SK-N-SH (cell line): Measurements from ENCODE around the gene NDUFS6. TPM values are rescaled to one million over a fixed set of nuclear protein-coding genes. Genes with fewer than 3 reads are reported as not detected.

Experiments
- CTCF ChIA-PET: fragments of 300-600, 350-600 bp; formaldehyde crosslinking; extraction: SDS; loops from one replicate; lab custom pipeline; 2021; lab: Yijun Ruan, JAX
- POLR2A ChIA-PET: fragments of 350-600 bp; sonication (Branson Sonifier 250); formaldehyde crosslinking; extraction: SDS; loops from one replicate; lab custom pipeline; 2020; ENCODE audit warnings: antibody characterized with exemption, inconsistent platforms; lab: Yijun Ruan, JAX
- DNase-seq: peaks from one replicate; pipeline ENCODE4 v3.0.0; 2012
- H2AFZ ChIP-seq: fragments of 200-600 bp; sonication (generic); 2 replicates; pipeline ENCODE4 v1.8.1; 2016; ENCODE audit warnings: antibody characterized with exemption, mild to moderate bottlenecking, low read depth
- H3F3A ChIP-seq: fragments of 200-600 bp; sonication (generic); replicated peaks from 2 replicates; pipeline ENCODE3; 2016; ENCODE audit warnings: antibody characterized with exemption, mild to moderate bottlenecking; ENCODE audit not compliant: insufficient read depth
- H3K27ac ChIP-seq, 2 experiments: fragments of 200-500 bp in 1 of 2; fragments of 200-600 bp in 1 of 2; sonication (Bioruptor generic) in 1 of 2; sonication (generic), shearing (Covaris generic) in 1 of 2; 2 replicates each; pipeline versions ENCODE4 v1.5.1 to v1.6.1; 2014 to 2016; ENCODE audit warnings: low read depth in 2 of 2, inconsistent platforms in 1 of 2, low read length in 1 of 2, mild to moderate bottlenecking in 1 of 2, mixed read lengths in 1 of 2
- H3K27me3 ChIP-seq: fragments of 200-600 bp; sonication (generic), shearing (Covaris generic); 2 replicates; pipeline ENCODE4 v1.6.1; 2016; ENCODE audit warnings: mixed run types; ENCODE audit not compliant: insufficient read depth
- H3K36me3 ChIP-seq, 2 experiments: fragments of 200-500 bp in 1 of 2; fragments of 200-600 bp in 1 of 2; sonication (Bioruptor generic) in 1 of 2; sonication (generic) in 1 of 2; replicated peaks in 1 of 2; 2 replicates each; pipeline versions ENCODE3 to v1.5.1; 2014 to 2016; ENCODE audit warnings: low read length in 1 of 2, mild to moderate bottlenecking in 1 of 2; ENCODE audit not compliant: insufficient read depth in 2 of 2, control insufficient read depth in 1 of 2
- H3K4me1 ChIP-seq, 2 experiments: fragments of 200-500 bp in 1 of 2; fragments of 200-600 bp in 1 of 2; sonication (Bioruptor generic) in 1 of 2; sonication (generic), shearing (Covaris generic) in 1 of 2; 2 replicates each; pipeline versions ENCODE4 v1.5.1 to v1.6.1; 2014 to 2016; ENCODE audit warnings: low read depth in 1 of 2, low read length in 1 of 2, mixed run types in 1 of 2; ENCODE audit not compliant: insufficient read depth in 2 of 2, control insufficient read depth in 1 of 2
- H3K4me2 ChIP-seq: fragments of 200-600 bp; sonication (generic), shearing (Covaris generic); 2 replicates; pipeline ENCODE4 v1.6.1; 2017; ENCODE audit warnings: mixed run types
- H3K4me3 ChIP-seq, 2 experiments: fragments of 200-500 bp in 1 of 2; fragments of 200-600 bp in 1 of 2; sonication (Bioruptor generic) in 1 of 2; sonication (generic), shearing (Covaris generic) in 1 of 2; 2 replicates each; pipeline versions ENCODE4 v1.5.1 to v1.8.1; 2014 to 2016; ENCODE audit warnings: low read depth in 2 of 2, inconsistent platforms in 1 of 2, low read length in 1 of 2, mild to moderate bottlenecking in 1 of 2, mixed read lengths in 1 of 2, moderate library complexity in 1 of 2
- H3K79me2 ChIP-seq: fragments of 200-600 bp; sonication (generic); 2 replicates; pipeline ENCODE4 v1.8.1; 2017; ENCODE audit warnings: mild to moderate bottlenecking; ENCODE audit not compliant: insufficient read depth
- H3K9ac ChIP-seq: fragments of 200-600 bp; sonication (generic); 2 replicates; pipeline ENCODE4 v1.6.1; 2017; ENCODE audit warnings: mixed run types
- H3K9me2 ChIP-seq: fragments of 200-600 bp; sonication (generic); 2 replicates; pipeline ENCODE4 v1.6.1; 2017; ENCODE audit warnings: mixed run types
- H3K9me3 ChIP-seq: fragments of 200-600 bp; sonication (generic); 2 replicates; pipeline ENCODE4 v1.6.1; 2017; ENCODE audit warnings: mixed run types, mild to moderate bottlenecking, moderate library complexity
- H4K20me1 ChIP-seq: fragments of 200-600 bp; sonication (generic); 2 replicates; pipeline ENCODE4 v1.6.1; 2017; ENCODE audit warnings: mild to moderate bottlenecking, mixed run types; ENCODE audit not compliant: insufficient read depth
- CHD2 ChIP-seq: fragments of 150-350 bp; IDR thresholded peaks from 2 replicates; pipeline ENCODE4 v1.6.1; 2018; ENCODE audit warnings: low read length; ENCODE audit not compliant: partially characterized antibody
- ELF1 ChIP-seq: IDR thresholded peaks from 2 replicates; pipeline ENCODE4 v1.4.0; 2012
- EP300 ChIP-seq, 2 experiments: IDR thresholded peaks; 2 replicates each; pipeline versions ENCODE4 v1.4.0 to v1.6.1; 2012; ENCODE audit warnings: borderline replicate concordance in 1 of 2, low read depth in 1 of 2, low read length in 1 of 2
- FOXM1 ChIP-seq: IDR thresholded peaks from 2 replicates; pipeline ENCODE4 v1.4.0; 2012; ENCODE audit warnings: low read depth, mild to moderate bottlenecking
- GATA2 ChIP-seq: sonication (generic); formaldehyde crosslinking; IDR thresholded peaks from 2 replicates; pipeline ENCODE4 v1.5.0; 2020; ENCODE audit warnings: mild to moderate bottlenecking, missing genetic modification reagents
- JUND ChIP-seq: IDR thresholded peaks from 2 replicates; pipeline ENCODE4 v1.4.0; 2012
- MEF2A ChIP-seq: IDR thresholded peaks from 2 replicates; pipeline ENCODE4 v1.4.0; 2012; ENCODE audit warnings: low read depth, borderline replicate concordance
- NRF1 ChIP-seq: IDR thresholded peaks from 2 replicates; pipeline ENCODE4 v1.6.1; 2012; ENCODE audit warnings: low read depth, mild to moderate bottlenecking, low read length
- RCOR1 ChIP-seq: fragments of 150-350 bp; IDR thresholded peaks from 2 replicates; pipeline ENCODE4 v1.6.1; 2017; ENCODE audit warnings: antibody characterized with exemption, low read length
- RXRA ChIP-seq: IDR thresholded peaks from 2 replicates; pipeline ENCODE4 v1.4.0; 2012; ENCODE audit warnings: low read depth, mild to moderate bottlenecking, borderline replicate concordance
- SMC3 ChIP-seq: IDR thresholded peaks from 2 replicates; pipeline ENCODE4 v1.6.1; 2012; ENCODE audit warnings: low read depth, low read length, improper control_type of control experiment
- TAF1 ChIP-seq: IDR thresholded peaks from 2 replicates; pipeline ENCODE4 v1.6.1; 2012; ENCODE audit warnings: low read depth, mild to moderate bottlenecking, low read length, moderate library complexity, borderline replicate concordance
- WGBS: methylation state at CpG from one replicate; pipeline ENCODE4 v1.1.6; 2017; ENCODE audit warnings: low lambda C conversion rate; 5-methylcytosine and 5-hydroxymethylcytosine counted together
- polyA plus RNA-seq, 3 experiments: library from polyadenylated mRNA; depleted of rRNA; stranded (reverse); fragments of >200 nt; gene quantifications; 2 replicates each; pipeline ENCODE4 v1.2.3, GENCODE V29; 2012
- TF ChIP-seq, protein P1 (sequence below): fragments of 150-350 bp; IDR thresholded peaks from 2 replicates; pipeline ENCODE4 v1.6.1; 2017; ENCODE audit warnings: antibody characterized with exemption, low read length, low read depth, borderline replicate concordance
- TF ChIP-seq, protein P2 (sequence below): IDR thresholded peaks from 2 replicates; pipeline ENCODE4; 2012
- TF ChIP-seq, protein P3 (sequence below): IDR thresholded peaks from 2 replicates; pipeline ENCODE4 v1.4.0; 2012; ENCODE audit warnings: low read depth, borderline replicate concordance
- TF ChIP-seq, protein P4 (sequence below): IDR thresholded peaks from 2 replicates; pipeline ENCODE4 v1.4.0; 2012; ENCODE audit warnings: low read depth

The NDUFS6 gene
- polyA plus RNA-seq, 1 of the 3 experiments (the other 2 are of a cell fraction) = 316 TPM

DNA sequence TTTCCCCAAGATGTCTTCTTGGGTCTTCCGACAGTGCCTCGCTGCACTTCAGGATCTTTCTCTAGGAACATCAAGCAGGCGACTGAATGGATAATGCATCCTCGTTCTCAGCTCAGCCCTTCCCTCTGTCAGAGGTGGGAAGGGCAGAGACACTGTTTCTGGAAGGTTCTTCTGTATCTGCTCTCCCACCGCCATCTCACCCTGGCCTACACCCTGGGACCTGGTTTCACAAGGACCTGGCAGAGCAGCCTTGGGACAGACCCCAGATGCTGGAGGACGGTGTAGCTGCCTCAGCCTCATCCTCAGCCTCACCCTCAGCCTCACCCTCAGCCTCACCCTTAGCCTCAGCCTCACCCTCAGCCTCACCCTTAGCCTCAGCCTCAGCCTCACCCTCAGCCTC is 20.1 kb upstream of the NDUFS6 start:
- WGBS = 55% methylated on average over 6 of the region's 6 CpGs
- CTCF ChIA-PET = no interaction called here

DNA sequence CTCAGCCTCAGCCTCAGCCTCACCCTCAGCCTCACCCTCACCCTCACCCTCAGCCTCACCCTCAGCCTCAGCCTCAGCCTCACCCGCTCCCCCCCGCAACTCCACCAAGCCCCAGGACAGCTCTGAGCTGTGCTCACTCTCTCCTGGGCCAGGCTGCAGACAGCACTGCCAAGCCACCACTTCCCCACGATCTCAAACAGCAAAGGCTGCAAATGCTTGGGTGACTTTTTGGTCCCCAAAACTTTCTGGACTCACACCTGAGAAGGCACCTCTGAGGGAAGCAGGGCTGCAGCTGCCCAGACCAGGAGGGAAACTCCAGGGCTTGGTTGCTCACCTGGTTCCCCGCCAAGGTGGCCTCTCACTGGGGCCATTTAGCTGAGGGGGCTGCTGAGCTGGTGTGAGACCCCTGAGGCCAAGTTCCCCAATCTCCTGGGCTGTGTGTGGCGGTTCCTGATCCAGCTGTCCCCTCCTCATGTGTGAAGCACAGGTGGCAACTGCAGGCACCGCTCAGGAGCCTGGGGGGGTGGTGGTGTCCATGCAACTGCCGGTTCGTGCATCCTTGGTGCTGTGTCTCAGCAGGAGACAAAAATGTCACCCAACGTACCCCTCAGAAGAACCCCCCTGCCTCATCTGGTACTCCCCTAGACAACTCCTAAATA is 19.4 kb upstream of the NDUFS6 start:
- H3K79me2 ChIP-seq = no peaks in the 10 kb centered on the region
- no peaks in the 10 kb centered on the region for H3K4me1 ChIP-seq
- H4K20me1 ChIP-seq = no peaks in the 10 kb centered on the region
- H3K27ac ChIP-seq = no peak overlapping the region
- H3K27me3 ChIP-seq = peaks cover 62% of the 10 kb centered on the region
- TF ChIP-seq TAF1 (no peak), GATA2 (CRISPR knock-in tag) (no peak), MEF2A (no peak), SMC3 (no peak), RXRA (no peak), ELF1 (no peak), RCOR1 (no peak)
- CTCF ChIA-PET = no interaction called here
- no peaks in the 10 kb centered on the region for H3K36me3 ChIP-seq
- POLR2A ChIA-PET = no interaction called here
- no peaks in the 10 kb centered on the region for H3K9me2 ChIP-seq
- no peaks in the 10 kb centered on the region for H3K9me3 ChIP-seq
- no peak overlapping the region for H2AFZ ChIP-seq
- no peaks in the 10 kb centered on the region for H3F3A ChIP-seq
- H3K4me2 ChIP-seq = no peak overlapping the region
- no peak for DNase-seq
- 32% methylated on average over 5 of the region's 9 CpGs for WGBS
- H3K9ac ChIP-seq = no peak overlapping the region
- no peak overlapping the region for H3K4me3 ChIP-seq

More for the DNA sequence above, 20.1 kb upstream of the NDUFS6 start:
- no peaks in the 10 kb centered on the region for H3K36me3 ChIP-seq
- no peaks in the 10 kb centered on the region for H3F3A ChIP-seq
- H3K4me3 ChIP-seq = no peak overlapping the region
- peaks cover 67% of the 10 kb centered on the region for H3K27me3 ChIP-seq
- H3K4me1 ChIP-seq = no peaks in the 10 kb centered on the region
- H3K9me3 ChIP-seq = no peaks in the 10 kb centered on the region
- no peak overlapping the region for H2AFZ ChIP-seq
- H3K4me2 ChIP-seq = no peak overlapping the region
- H3K27ac ChIP-seq = no peak overlapping the region
- no peak for DNase-seq
- no peak overlapping the region for H3K9ac ChIP-seq
- no peaks in the 10 kb centered on the region for H3K79me2 ChIP-seq
- no peaks in the 10 kb centered on the region for H4K20me1 ChIP-seq
- POLR2A ChIA-PET = no interaction called here
- TF ChIP-seq CHD2 = no peak
- TF ChIP-seq, protein P1, sequence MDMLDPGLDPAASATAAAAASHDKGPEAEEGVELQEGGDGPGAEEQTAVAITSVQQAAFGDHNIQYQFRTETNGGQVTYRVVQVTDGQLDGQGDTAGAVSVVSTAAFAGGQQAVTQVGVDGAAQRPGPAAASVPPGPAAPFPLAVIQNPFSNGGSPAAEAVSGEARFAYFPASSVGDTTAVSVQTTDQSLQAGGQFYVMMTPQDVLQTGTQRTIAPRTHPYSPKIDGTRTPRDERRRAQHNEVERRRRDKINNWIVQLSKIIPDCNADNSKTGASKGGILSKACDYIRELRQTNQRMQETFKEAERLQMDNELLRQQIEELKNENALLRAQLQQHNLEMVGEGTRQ = no peak
- TF ChIP-seq, protein P2, sequence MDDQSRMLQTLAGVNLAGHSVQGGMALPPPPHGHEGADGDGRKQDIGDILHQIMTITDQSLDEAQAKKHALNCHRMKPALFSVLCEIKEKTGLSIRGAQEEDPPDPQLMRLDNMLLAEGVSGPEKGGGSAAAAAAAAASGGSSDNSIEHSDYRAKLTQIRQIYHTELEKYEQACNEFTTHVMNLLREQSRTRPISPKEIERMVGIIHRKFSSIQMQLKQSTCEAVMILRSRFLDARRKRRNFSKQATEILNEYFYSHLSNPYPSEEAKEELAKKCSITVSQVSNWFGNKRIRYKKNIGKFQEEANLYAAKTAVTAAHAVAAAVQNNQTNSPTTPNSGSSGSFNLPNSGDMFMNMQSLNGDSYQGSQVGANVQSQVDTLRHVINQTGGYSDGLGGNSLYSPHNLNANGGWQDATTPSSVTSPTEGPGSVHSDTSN = no peak
- TF ChIP-seq, protein P3, sequence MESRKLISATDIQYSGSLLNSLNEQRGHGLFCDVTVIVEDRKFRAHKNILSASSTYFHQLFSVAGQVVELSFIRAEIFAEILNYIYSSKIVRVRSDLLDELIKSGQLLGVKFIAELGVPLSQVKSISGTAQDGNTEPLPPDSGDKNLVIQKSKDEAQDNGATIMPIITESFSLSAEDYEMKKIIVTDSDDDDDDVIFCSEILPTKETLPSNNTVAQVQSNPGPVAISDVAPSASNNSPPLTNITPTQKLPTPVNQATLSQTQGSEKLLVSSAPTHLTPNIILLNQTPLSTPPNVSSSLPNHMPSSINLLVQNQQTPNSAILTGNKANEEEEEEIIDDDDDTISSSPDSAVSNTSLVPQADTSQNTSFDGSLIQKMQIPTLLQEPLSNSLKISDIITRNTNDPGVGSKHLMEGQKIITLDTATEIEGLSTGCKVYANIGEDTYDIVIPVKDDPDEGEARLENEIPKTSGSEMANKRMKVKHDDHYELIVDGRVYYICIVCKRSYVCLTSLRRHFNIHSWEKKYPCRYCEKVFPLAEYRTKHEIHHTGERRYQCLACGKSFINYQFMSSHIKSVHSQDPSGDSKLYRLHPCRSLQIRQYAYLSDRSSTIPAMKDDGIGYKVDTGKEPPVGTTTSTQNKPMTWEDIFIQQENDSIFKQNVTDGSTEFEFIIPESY = no peak
- TF ChIP-seq FOXM1 = no peak
- TF ChIP-seq EP300 (IDR thresholded peaks at IDR 0.05; ENCODE audit: borderline replicate concordance in 1 of 2, low read depth in 1 of 2, low read length in 1 of 2) = no peak
- TF ChIP-seq, protein P4, sequence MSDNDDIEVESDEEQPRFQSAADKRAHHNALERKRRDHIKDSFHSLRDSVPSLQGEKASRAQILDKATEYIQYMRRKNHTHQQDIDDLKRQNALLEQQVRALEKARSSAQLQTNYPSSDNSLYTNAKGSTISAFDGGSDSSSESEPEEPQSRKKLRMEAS = no peak
- no peak for TF ChIP-seq NRF1
- no peak for TF ChIP-seq JUND
- TF ChIP-seq, all 33 proteins: peak for 0
- no peaks in the 10 kb centered on the region for H3K9me2 ChIP-seq
